Measurements from ENCODE around the gene CERS3.

CERS3 gene

GRCh38 chr15:100472736-100473135 lies 56.0 kb downstream of the CERS3 start:
- no peaks in the 10 kb centered on the region for H3K36me3 ChIP-seq (ENCODE audit: control insufficient read depth, insufficient read depth, low read length)
- no peak overlapping the region for H3K18ac ChIP-seq (ENCODE audit: low read length)
- no peak overlapping the region for H2BK5ac ChIP-seq (ENCODE audit: low read length)
- H4K5ac ChIP-seq (ENCODE audit: low read length) = no peak overlapping the region
- H2BK15ac ChIP-seq (replicated peaks; ENCODE audit: low read depth) = no peak overlapping the region
- H4K8ac ChIP-seq (ENCODE audit: low read depth, low read length) = no peak overlapping the region
- no peak overlapping the region for H3K9ac ChIP-seq (ENCODE audit: low read length)
- H3K4me2 ChIP-seq (ENCODE audit: low read length) = no peak overlapping the region
- H3K79me1 ChIP-seq (ENCODE audit: low read length) = no peaks in the 10 kb centered on the region
- no peak overlapping the region for H2BK120ac ChIP-seq (ENCODE audit: low read depth, low read length)
- H3K4me3 ChIP-seq (ENCODE audit: low read length) = no peak overlapping the region
- H3K27ac ChIP-seq (ENCODE audit: low read depth, low read length) = no peak overlapping the region
- H3K79me2 ChIP-seq (ENCODE audit: control insufficient read depth, insufficient read depth, low read length) = no peaks in the 10 kb centered on the region
- DNase-seq = no peak
- H3K4ac ChIP-seq (ENCODE audit: low read depth, low read length) = no peak overlapping the region
- H3K4me1 ChIP-seq (ENCODE audit: control insufficient read depth, low read depth, low read length) = no peaks in the 10 kb centered on the region
- no peaks in the 10 kb centered on the region for H3K27me3 ChIP-seq (ENCODE audit: insufficient read depth, low read length, poor library complexity)
- no CpG with 5 or more reads among the region's 5 CpGs for WGBS (ENCODE audit: extremely low coverage, insufficient coverage, low lambda C conversion rate)
- H3K56ac ChIP-seq (ENCODE audit: low read length) = no peak overlapping the region
- H2AK5ac ChIP-seq (ENCODE audit: low read length) = no peak overlapping the region
- H3K23ac ChIP-seq (ENCODE audit: low read length) = no peak overlapping the region

- H4K8ac ChIP-seq (ENCODE audit: low read depth, low read length) = no peak overlapping the region
- H3K4me3 ChIP-seq (ENCODE audit: low read length) = no peak overlapping the region
- no peak overlapping the region for H3K27ac ChIP-seq (ENCODE audit: low read depth, low read length)
- no peaks in the 10 kb centered on the region for H3K79me1 ChIP-seq (ENCODE audit: low read length)
- H2AK5ac ChIP-seq (ENCODE audit: low read length) = no peak overlapping the region
- no peak overlapping the region for H3K23ac ChIP-seq (ENCODE audit: low read length)
- H3K36me3 ChIP-seq (ENCODE audit: control insufficient read depth, insufficient read depth, low read length) = no peaks in the 10 kb centered on the region
- H2BK15ac ChIP-seq (replicated peaks; ENCODE audit: low read depth) = no peak overlapping the region
- no peak overlapping the region for H2BK120ac ChIP-seq (ENCODE audit: low read depth, low read length)
- no peak overlapping the region for H3K4me2 ChIP-seq (ENCODE audit: low read length)
- H3K9ac ChIP-seq (ENCODE audit: low read length) = no peak overlapping the region
- no peaks in the 10 kb centered on the region for H3K27me3 ChIP-seq (ENCODE audit: insufficient read depth, low read length, poor library complexity)
- H2BK5ac ChIP-seq (ENCODE audit: low read length) = no peak overlapping the region
- no peak for DNase-seq
- H4K5ac ChIP-seq (ENCODE audit: low read length) = no peak overlapping the region
- no peak overlapping the region for H3K56ac ChIP-seq (ENCODE audit: low read length)
- no peak overlapping the region for H3K4ac ChIP-seq (ENCODE audit: low read depth, low read length)
- WGBS (ENCODE audit: extremely low coverage, insufficient coverage, low lambda C conversion rate) = no CpG with 5 or more reads among the region's 3 CpGs
- H3K79me2 ChIP-seq (ENCODE audit: control insufficient read depth, insufficient read depth, low read length) = no peaks in the 10 kb centered on the region
- no peaks in the 10 kb centered on the region for H3K4me1 ChIP-seq (ENCODE audit: control insufficient read depth, low read depth, low read length)
- H3K18ac ChIP-seq (ENCODE audit: low read length) = no peak overlapping the region
These were observed 56.8 kb downstream of the CERS3 start for GRCh38 chr15:100471933-100472332.

GRCh38 chr15:100468285-100468684 lies 60.5 kb downstream of the CERS3 start:
- no peak overlapping the region for H2BK5ac ChIP-seq (ENCODE audit: low read length)
- H3K36me3 ChIP-seq (ENCODE audit: control insufficient read depth, insufficient read depth, low read length) = no peaks in the 10 kb centered on the region
- no peak overlapping the region for H3K4me2 ChIP-seq (ENCODE audit: low read length)
- H3K9ac ChIP-seq (ENCODE audit: low read length) = no peak overlapping the region
- no peak overlapping the region for H2BK120ac ChIP-seq (ENCODE audit: low read depth, low read length)
- H3K27ac ChIP-seq (ENCODE audit: low read depth, low read length) = no peak overlapping the region
- H3K56ac ChIP-seq (ENCODE audit: low read length) = no peak overlapping the region
- H3K18ac ChIP-seq (ENCODE audit: low read length) = no peak overlapping the region
- DNase-seq = no peak
- no peak overlapping the region for H3K4me3 ChIP-seq (ENCODE audit: low read length)
- no peaks in the 10 kb centered on the region for H3K4me1 ChIP-seq (ENCODE audit: control insufficient read depth, low read depth, low read length)
- WGBS (ENCODE audit: extremely low coverage, insufficient coverage, low lambda C conversion rate) = no CpG with 5 or more reads among the region's 2 CpGs
- no peak overlapping the region for H2AK5ac ChIP-seq (ENCODE audit: low read length)
- H3K23ac ChIP-seq (ENCODE audit: low read length) = no peak overlapping the region
- no peak overlapping the region for H3K4ac ChIP-seq (ENCODE audit: low read depth, low read length)
- no peaks in the 10 kb centered on the region for H3K27me3 ChIP-seq (ENCODE audit: insufficient read depth, low read length, poor library complexity)
- H4K5ac ChIP-seq (ENCODE audit: low read length) = no peak overlapping the region
- H4K8ac ChIP-seq (ENCODE audit: low read depth, low read length) = no peak overlapping the region
- H2BK15ac ChIP-seq (replicated peaks; ENCODE audit: low read depth) = no peak overlapping the region
- no peaks in the 10 kb centered on the region for H3K79me2 ChIP-seq (ENCODE audit: control insufficient read depth, insufficient read depth, low read length)
- no peaks in the 10 kb centered on the region for H3K79me1 ChIP-seq (ENCODE audit: low read length)

DNA sequence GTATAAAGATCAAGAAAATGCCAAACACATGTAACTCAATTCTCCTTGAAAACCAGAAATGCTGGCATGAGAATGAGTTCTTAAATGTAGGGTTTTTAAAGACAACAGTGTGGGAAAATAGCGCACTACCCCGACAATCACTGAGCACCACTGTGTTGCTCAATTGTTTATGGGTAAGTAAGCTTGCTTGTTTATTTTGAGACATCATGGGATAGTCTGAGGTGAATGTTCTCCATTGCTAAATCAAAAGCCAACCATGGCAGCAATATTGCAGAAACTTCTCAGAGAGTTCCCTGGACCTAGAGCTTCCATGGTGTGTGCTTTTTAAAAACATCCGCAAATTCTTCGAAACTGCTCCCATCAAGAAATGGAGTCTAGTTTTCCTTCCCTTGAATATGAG lies 62.7 kb downstream of the CERS3 start:
- no CpG with 5 or more reads among the region's 4 CpGs for WGBS (ENCODE audit: extremely low coverage, insufficient coverage, low lambda C conversion rate)
- no peak overlapping the region for H2BK120ac ChIP-seq (ENCODE audit: low read depth, low read length)
- H3K79me1 ChIP-seq (ENCODE audit: low read length) = no peaks in the 10 kb centered on the region
- H3K56ac ChIP-seq (ENCODE audit: low read length) = no peak overlapping the region
- H3K36me3 ChIP-seq (ENCODE audit: control insufficient read depth, insufficient read depth, low read length) = no peaks in the 10 kb centered on the region
- H3K4me2 ChIP-seq (ENCODE audit: low read length) = no peak overlapping the region
- H3K4me3 ChIP-seq (ENCODE audit: low read length) = no peak overlapping the region
- no peak for DNase-seq
- no peak overlapping the region for H3K27ac ChIP-seq (ENCODE audit: low read depth, low read length)
- no peak overlapping the region for H3K4ac ChIP-seq (ENCODE audit: low read depth, low read length)
- no peak overlapping the region for H2AK5ac ChIP-seq (ENCODE audit: low read length)
- no peak overlapping the region for H4K5ac ChIP-seq (ENCODE audit: low read length)
- H3K27me3 ChIP-seq (ENCODE audit: insufficient read depth, low read length, poor library complexity) = no peaks in the 10 kb centered on the region
- H2BK15ac ChIP-seq (replicated peaks; ENCODE audit: low read depth) = no peak overlapping the region
- no peak overlapping the region for H3K9ac ChIP-seq (ENCODE audit: low read length)
- no peak overlapping the region for H2BK5ac ChIP-seq (ENCODE audit: low read length)
- H3K18ac ChIP-seq (ENCODE audit: low read length) = no peak overlapping the region
- H3K79me2 ChIP-seq (ENCODE audit: control insufficient read depth, insufficient read depth, low read length) = no peaks in the 10 kb centered on the region
- no peak overlapping the region for H3K23ac ChIP-seq (ENCODE audit: low read length)
- H3K4me1 ChIP-seq (ENCODE audit: control insufficient read depth, low read depth, low read length) = no peaks in the 10 kb centered on the region
- H4K8ac ChIP-seq (ENCODE audit: low read depth, low read length) = no peak overlapping the region

GRCh38 chr15:100464888-100465287 lies 63.9 kb downstream of the CERS3 start:
- H2BK5ac ChIP-seq (ENCODE audit: low read length) = no peak overlapping the region
- H3K4me1 ChIP-seq (ENCODE audit: control insufficient read depth, low read depth, low read length) = no peaks in the 10 kb centered on the region
- H2BK120ac ChIP-seq (ENCODE audit: low read depth, low read length) = no peak overlapping the region
- H4K5ac ChIP-seq (ENCODE audit: low read length) = no peak overlapping the region
- no peak overlapping the region for H2AK5ac ChIP-seq (ENCODE audit: low read length)
- H3K27ac ChIP-seq (ENCODE audit: low read depth, low read length) = no peak overlapping the region
- no peaks in the 10 kb centered on the region for H3K79me1 ChIP-seq (ENCODE audit: low read length)
- H3K18ac ChIP-seq (ENCODE audit: low read length) = no peak overlapping the region
- no peaks in the 10 kb centered on the region for H3K36me3 ChIP-seq (ENCODE audit: control insufficient read depth, insufficient read depth, low read length)
- H3K23ac ChIP-seq (ENCODE audit: low read length) = no peak overlapping the region
- H3K4me2 ChIP-seq (ENCODE audit: low read length) = no peak overlapping the region
- H3K4ac ChIP-seq (ENCODE audit: low read depth, low read length) = no peak overlapping the region
- H4K8ac ChIP-seq (ENCODE audit: low read depth, low read length) = no peak overlapping the region
- H3K79me2 ChIP-seq (ENCODE audit: control insufficient read depth, insufficient read depth, low read length) = no peaks in the 10 kb centered on the region
- no peaks in the 10 kb centered on the region for H3K27me3 ChIP-seq (ENCODE audit: insufficient read depth, low read length, poor library complexity)
- H3K9ac ChIP-seq (ENCODE audit: low read length) = no peak overlapping the region
- no peak overlapping the region for H3K4me3 ChIP-seq (ENCODE audit: low read length)
- no peak overlapping the region for H3K56ac ChIP-seq (ENCODE audit: low read length)
- WGBS (ENCODE audit: extremely low coverage, insufficient coverage, low lambda C conversion rate) = no CpG with 5 or more reads among the region's 5 CpGs
- no peak overlapping the region for H2BK15ac ChIP-seq (replicated peaks; ENCODE audit: low read depth)
- DNase-seq = no peak

DNA sequence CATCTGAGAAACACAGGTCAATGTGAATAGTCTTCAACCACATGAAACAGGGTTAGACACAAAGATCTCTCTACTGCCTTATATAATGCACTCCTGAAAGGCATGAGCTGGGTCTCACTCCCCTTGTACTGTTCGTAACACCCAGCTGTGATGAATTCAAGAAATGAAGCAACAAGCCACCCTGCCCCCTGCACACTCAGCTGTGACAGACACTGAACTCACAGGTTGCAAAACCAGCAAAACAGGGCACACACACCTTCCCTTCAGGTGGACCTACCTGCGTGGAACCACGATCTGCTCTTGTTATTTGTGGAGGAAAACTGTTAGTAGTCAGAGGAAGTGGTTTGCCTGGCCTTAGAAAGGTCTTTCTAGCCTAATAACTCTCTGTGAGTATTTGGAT lies 64.5 kb downstream of the CERS3 start:
- Histone ChIP-seq H3K27ac (ENCODE audit: low read depth, low read length) (no peak overlapping the region), H3K79me2 (ENCODE audit: control insufficient read depth, insufficient read depth, low read length) (no peaks in the 10 kb centered on the region), H3K4me3 (ENCODE audit: low read length) (no peak overlapping the region), H2BK5ac (ENCODE audit: low read length) (no peak overlapping the region), H3K56ac (ENCODE audit: low read length) (no peak overlapping the region), H3K4me2 (ENCODE audit: low read length) (no peak overlapping the region), H3K36me3 (ENCODE audit: control insufficient read depth, insufficient read depth, low read length) (no peaks in the 10 kb centered on the region), H4K5ac (ENCODE audit: low read length) (no peak overlapping the region), H2BK120ac (ENCODE audit: low read depth, low read length) (no peak overlapping the region), H3K9ac (ENCODE audit: low read length) (no peak overlapping the region), H3K79me1 (ENCODE audit: low read length) (no peaks in the 10 kb centered on the region), H3K4ac (ENCODE audit: low read depth, low read length) (no peak overlapping the region), H2AK5ac (ENCODE audit: low read length) (no peak overlapping the region), H3K18ac (ENCODE audit: low read length) (no peak overlapping the region), H3K23ac (ENCODE audit: low read length) (no peak overlapping the region), H3K27me3 (ENCODE audit: insufficient read depth, low read length, poor library complexity) (no peaks in the 10 kb centered on the region), H2BK15ac (replicated peaks; ENCODE audit: low read depth) (no peak overlapping the region), H3K4me1 (ENCODE audit: control insufficient read depth, low read depth, low read length) (no peaks in the 10 kb centered on the region), H4K8ac (ENCODE audit: low read depth, low read length) (no peak overlapping the region)
- WGBS (ENCODE audit: extremely low coverage, insufficient coverage, low lambda C conversion rate) = no CpG with 5 or more reads among the region's 3 CpGs
- no peak for DNase-seq

Data from mesendoderm (in vitro differentiated cells).